ENCODE measurements around the gene NLGN4X.

Gene NLGN4X

GRCh38 chrX:6223516-6223915, 5.2 kb downstream of the NLGN4X start:
- Histone ChIP-seq H3K9me3 (no peaks in the 10 kb centered on the region), H3K36me3 (no peaks in the 10 kb centered on the region), H3K4me3 (no peak overlapping the region), H3K27me3 (peaks cover 0 to 12% of the 10 kb centered on the region in 2 donors), H3K27ac (no peak overlapping the region), H3K4me1 (peaks cover 0 to 25% (median 7%) of the 10 kb centered on the region in 4 donors)
- TF ChIP-seq CTCF (IDR thresholded peaks at IDR 0.05), result no peak
- intact Hi-C loops (cut with DNase I; ENCODE audit: low total_unique reads), result no loop called here
- DNase-seq, result no peak

- H3K9me3 ChIP-seq, result no peaks in the 10 kb centered on the region
- H3K4me1 ChIP-seq, result no peaks in the 10 kb centered on the region
- H3K36me3 ChIP-seq, result no peaks in the 10 kb centered on the region
- DNase-seq, result no peak
- no peak overlapping the region for H3K27ac ChIP-seq
- H3K4me3 ChIP-seq, result no peak overlapping the region
- no peak for TF ChIP-seq CTCF (IDR thresholded peaks at IDR 0.05)
- no peaks in the 10 kb centered on the region for H3K27me3 ChIP-seq
- intact Hi-C loops (cut with DNase I; ENCODE audit: low total_unique reads), result no loop called here
Observed at GRCh38 chrX:6210230-6210629, 18.4 kb downstream of the NLGN4X start.

GRCh38 chrX:6203462-6204215, 25.0 kb downstream of the NLGN4X start:
- intact Hi-C loops (cut with DNase I; ENCODE audit: low total_unique reads), result no loop called here
- DNase-seq, result no peak

GRCh38 chrX:6199486-6199885, 29.2 kb downstream of the NLGN4X start:
- Histone ChIP-seq H3K4me3 (no peak overlapping the region), H3K27ac (no peak overlapping the region), H3K9me3 (no peaks in the 10 kb centered on the region), H3K27me3 (no peaks in the 10 kb centered on the region), H3K4me1 (no peaks in the 10 kb centered on the region), H3K36me3 (no peaks in the 10 kb centered on the region)
- DNase-seq, result no peak
- intact Hi-C loops (cut with DNase I; ENCODE audit: low total_unique reads), result no loop called here
- TF ChIP-seq CTCF (IDR thresholded peaks at IDR 0.05), result no peak

More at GRCh38 chrX:6203462-6204215, 25.0 kb downstream of the NLGN4X start:
- Histone ChIP-seq H3K27me3 (no peaks in the 10 kb centered on the region), H3K4me3 (no peak overlapping the region), H3K4me1 (no peaks in the 10 kb centered on the region), H3K27ac (no peak overlapping the region), H3K9me3 (no peaks in the 10 kb centered on the region), H3K36me3 (no peaks in the 10 kb centered on the region)
- TF ChIP-seq CTCF (IDR thresholded peaks at IDR 0.05), result no peak

- Histone ChIP-seq H3K36me3 (no peaks in the 10 kb centered on the region), H3K4me3 (no peak overlapping the region), H3K27me3 (no peaks in the 10 kb centered on the region), H3K4me1 (no peaks in the 10 kb centered on the region), H3K27ac (no peak overlapping the region), H3K9me3 (no peaks in the 10 kb centered on the region)
- intact Hi-C loops (cut with DNase I; ENCODE audit: low total_unique reads), result no loop called here
- no peak for TF ChIP-seq CTCF (IDR thresholded peaks at IDR 0.05)
- no peak for DNase-seq
Observed at GRCh38 chrX:6187256-6187655, 41.4 kb downstream of the NLGN4X start.

Data from tibial artery (tissue), 4 donors.